Activated CD4-positive, CD25-positive, alpha-beta regulatory T cell (primary cell): ENCODE results near the gene RASSF8.

ENCODE experiments used
- DNase-seq, 4 experiments: peaks; one replicate each; lab custom pipeline; 2025; lab: John Stamatoyannopoulos, UW

RASSF8 gene

DNA sequence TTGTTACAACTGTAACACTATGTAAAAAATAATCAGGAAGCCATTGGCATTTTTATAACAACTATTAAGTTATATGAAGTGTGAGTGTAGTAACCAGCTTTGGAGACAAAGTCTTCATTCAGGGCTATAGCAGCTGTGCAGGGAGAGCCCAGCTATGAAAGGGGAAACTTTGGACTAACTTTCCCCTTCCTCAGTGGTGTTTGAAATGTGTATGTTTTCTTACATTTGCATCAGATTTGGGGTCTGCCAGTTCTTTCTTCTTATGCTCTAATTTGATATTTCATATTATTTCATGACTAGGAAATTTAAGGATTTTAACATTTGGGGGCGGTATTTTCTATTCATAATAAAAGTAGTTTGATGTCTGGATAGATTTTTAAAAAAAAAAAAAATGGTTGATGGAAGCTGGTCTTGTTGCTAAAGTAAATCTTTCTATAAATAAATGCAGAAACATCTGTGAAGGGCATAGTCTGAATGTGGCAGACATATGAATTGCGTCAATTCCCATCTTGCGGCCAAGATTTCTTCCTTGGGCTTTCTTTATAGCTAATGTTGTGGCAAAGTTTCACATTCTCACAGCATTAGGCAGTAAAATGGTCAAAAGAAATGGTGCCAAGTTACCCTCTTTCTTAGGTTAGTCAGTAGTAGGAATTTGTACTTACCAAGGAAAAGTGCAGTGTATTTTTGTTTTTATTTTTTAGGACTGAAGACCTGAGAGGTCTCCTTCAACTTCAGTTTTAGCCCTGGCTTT, 35.6 kb downstream of the RASSF8 start:
- no peak for DNase-seq

DNA sequence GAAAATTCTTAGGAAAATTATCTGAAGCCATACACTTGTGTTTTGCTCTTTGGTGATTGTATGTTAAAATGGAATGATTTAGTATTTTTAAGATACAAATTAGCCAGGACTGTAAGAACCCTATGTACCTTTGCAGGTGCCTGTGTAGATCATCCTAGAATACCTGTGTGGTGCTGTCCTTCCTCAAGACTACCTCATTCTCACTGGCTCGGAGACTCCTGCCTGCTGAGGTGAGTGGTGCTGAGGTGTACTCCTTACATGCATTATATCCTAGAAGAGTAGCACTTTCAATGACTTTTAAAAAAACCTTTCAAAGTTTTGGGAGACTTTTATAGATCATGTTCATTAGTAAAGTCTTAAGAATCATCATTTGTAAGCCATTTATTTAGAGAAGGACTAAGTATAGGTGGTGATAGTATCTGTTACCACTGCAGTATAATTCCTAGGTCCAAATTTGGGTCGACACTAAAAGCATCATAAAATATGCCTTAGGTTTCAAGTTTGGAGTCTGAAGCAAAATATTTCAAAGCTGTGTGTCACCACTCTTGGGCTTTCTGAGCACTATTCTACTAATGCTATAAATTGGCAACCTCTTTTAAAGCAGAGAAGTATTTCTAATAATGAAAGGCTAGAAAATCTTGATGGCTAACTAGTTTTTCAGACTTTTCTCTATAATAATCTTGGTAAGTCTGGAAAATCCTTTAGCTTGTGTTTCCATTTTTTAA, 36.6 kb downstream of the RASSF8 start:
- no peak for DNase-seq

DNA sequence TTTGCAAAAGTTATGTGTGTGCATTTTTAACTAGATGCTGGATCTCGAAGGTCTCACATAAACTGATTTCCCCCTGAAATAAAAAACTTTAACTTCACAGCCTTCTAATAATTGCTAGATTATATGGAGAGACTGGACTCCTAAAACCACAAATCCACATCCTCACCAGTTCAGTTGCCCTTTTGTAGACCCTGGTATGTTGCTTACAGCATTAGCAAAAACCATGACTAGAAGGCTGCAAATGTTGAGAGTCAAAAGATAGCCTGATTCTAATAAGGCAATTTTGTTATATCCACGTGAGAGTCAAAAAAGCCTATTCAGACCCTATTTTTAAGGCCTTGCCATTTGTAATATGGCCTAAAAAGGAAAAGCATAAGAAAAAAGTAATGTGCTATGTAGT, 37.4 kb downstream of the RASSF8 start:
- no peak for DNase-seq

DNA sequence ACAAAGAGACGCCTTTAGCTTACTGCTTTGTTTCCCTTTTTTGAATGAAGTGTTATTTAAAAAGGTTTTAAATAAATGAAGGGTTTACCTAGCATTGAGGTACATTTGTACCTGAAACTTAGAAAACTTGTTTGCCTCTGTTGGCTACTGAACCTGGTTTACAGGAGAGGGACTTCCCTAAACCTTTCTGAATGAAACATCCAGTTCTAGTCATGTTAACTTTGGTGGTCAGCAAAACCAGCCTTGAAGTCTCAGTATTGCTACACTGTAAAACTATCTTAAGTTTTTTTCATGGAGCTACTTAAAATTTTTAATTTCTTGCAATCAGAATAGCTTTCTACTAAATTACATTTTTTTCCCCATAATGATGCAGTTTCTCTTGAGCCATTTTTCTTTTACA, 38.2 kb downstream of the RASSF8 start:
- DNase-seq, result no peak

DNA sequence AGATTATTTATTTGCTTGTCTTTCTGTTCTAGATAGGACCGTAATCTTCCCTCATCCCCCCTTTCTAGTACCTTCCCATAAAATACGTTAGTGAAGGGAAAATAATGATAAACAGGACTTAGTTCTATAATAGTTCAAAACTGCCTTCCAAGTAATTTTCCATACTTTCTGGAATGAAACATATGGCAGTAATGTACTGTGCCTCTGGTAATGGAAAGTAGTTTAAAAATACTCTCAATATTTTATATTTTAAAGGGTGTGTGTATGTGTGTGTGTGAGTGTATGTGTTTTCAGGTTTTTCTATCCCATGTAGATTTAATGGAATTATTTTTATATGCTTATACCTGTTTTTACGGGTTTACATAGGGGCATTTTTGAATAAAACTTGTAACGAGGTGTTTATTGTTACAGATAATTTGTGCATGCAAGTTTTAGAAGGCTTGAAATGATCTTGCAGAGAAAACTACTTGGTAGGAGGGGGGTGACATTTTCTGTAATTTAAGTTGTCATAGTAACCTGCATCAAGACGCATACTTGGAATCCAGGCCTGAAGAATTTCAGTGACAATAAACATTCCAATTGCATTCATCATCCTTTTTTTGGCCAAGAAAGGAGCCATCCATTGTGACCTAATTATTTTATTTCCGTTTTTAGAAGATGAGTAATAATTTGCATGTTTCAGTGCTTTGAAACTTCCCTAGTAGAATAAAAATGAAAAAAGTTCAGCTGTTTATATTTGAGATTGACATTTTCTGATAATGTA, 38.9 kb downstream of the RASSF8 start:
- DNase-seq, result no peak

DNA sequence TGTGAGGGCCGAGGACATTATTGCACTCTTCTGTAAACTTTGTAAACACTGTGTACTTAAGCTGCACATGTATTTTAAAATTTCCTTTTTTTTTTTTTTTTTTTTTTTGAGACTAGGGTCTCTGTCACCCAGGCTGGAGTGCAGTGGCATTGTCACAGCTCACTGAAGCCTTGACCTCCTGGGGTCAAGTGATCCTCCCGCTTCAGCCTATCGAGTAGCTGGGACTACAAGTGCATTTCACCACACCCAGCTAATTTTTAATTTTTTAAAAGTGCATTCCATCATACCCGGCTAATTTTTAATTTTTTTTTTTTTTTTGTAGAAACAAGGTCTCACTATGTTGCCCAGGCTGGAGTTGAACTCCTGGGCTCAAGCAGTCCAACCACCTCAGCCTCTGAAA, 42.4 kb downstream of the RASSF8 start:
- DNase-seq, result no peak

DNA sequence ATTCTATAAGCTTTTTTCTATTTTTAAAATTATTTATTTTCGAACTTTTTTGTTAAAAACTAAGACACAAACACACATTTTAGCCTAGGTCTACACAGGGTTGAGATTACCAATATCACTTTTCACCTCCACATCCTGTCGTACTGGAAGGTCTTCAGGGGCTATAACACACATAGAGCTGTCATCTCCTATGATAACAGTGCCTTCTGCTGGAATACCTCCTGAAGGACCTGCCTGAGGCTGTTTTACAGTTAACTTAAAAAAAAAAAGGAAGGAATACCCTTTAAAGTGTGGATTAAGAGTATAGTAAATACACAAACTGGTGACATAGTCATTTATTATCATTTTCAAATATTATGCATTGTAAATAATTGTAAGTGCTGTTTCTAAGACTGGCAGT, 43.0 kb downstream of the RASSF8 start:
- no peak for DNase-seq

DNA sequence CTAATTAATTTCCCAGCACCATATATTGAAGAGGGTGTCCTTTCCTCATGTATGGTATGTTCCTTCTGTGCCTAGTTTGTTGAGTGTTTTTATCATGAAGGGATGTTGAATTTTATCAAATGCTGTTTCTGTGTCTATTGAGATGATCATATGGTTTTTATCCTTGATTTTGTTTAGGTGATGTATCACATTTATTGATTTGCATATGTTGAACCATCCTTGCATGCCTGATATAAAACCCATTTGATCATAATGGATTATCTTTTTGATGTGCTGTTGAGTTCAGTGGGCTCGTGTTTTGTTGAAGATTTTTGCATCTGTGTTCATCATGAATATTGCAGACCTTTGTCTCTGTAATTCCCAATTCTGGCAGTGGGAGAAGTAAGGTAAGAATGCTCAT, 44.6 kb downstream of the RASSF8 start:
- DNase-seq, result no peak

DNA sequence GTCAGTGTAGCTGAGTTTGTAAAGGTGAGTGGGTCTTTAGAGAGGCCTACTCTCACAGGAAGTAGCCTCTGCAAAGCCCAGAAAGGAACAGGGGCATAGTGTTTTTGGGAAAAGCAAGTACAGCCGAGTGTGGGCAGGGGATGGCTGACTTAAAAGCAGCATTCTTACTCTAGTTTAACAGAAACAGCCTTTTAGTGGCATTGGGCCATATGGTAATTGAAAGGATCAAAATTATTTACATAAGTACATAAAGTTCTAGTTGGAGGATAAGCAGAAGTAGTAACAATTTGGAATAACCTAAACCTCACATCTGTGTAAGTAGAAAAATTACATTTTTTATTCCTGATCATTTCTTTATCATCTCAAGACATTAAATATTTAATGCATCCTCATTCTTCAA, 49.1 kb downstream of the RASSF8 start:
- no peak for DNase-seq

DNA sequence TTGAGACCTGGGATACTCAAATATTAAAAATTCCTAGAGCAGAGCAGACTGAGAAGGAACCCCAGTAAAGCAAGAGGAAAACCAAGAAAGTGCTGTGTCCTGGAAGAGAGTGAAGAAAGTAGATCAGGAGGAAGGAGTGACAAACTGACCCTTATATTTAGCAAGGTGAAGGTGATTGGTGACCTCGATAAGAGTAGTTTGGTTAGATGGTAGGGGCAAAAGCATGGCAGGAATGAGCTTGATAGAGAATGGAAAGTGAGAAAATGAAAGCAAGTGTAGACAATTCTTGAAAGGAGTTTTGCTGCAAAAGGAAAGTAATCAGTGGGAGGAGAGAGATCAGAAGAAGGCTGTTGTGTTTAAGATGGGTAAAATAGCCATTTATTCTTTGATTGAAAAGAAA, 51.1 kb downstream of the RASSF8 start:
- no peak for DNase-seq

DNA sequence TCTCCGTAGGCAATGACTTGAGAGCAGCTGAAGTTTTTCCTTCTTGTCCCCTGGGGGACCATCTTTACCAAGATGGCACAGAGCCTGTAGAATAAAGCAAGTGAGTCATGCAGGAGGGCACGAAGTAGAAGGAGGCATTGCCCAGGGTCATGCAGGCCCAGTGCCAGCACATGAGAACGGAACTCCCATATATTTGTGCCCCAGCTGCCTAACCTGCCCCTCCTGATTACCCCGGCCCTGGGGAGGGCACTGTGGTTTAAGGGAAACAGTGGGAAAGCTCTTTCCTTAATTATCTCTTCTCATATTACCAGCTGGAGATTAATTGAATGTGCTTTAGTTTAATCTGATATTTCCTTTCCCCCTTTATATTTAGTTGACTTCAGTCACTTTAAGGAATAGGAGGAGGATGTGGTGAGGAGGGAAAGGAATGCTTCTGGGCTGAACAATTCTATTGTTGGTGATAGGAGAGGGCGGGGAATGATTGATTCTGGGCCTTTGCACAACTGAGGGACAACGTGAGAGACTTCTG, 51.9 kb downstream of the RASSF8 start:
- no peak for DNase-seq

DNA sequence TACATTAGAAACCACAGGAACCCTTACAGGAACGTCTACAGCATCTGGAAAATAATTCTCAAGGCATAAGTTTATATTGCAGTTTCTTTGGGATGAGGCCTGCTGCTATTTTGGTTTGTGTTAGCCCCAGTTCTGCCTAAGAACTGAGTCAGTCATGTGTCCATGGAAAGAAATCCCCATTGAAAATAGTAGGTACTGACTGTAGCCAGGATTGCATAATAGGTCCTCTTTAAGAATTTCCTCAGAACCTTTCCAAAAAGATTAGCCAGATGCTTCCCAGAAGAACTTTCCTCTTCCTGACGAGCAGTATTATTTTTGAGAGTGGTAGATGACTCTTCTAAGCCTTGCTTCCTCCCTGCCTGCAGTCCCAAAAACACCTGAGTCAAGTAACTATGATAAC, 52.6 kb downstream of the RASSF8 start:
- no peak for DNase-seq

DNA sequence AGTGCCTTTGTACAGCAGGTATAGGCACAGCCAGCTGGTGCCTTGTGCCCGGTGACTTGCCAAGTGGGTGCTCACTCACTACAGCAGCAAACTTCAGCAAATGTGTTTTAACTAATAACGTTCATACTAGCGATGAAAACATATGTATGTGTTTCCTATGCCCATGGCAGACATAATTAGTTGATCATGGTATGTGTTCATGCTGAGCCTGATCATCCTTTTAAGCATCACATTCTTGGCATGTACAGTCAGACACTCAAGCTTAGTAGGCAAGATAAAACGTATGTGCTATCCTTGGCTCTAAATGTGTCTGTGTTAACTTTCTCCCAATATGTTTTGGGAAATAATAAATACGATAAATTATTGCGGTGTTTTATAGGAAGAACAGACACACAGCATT, 55.6 kb downstream of the RASSF8 start:
- no peak for DNase-seq

DNA sequence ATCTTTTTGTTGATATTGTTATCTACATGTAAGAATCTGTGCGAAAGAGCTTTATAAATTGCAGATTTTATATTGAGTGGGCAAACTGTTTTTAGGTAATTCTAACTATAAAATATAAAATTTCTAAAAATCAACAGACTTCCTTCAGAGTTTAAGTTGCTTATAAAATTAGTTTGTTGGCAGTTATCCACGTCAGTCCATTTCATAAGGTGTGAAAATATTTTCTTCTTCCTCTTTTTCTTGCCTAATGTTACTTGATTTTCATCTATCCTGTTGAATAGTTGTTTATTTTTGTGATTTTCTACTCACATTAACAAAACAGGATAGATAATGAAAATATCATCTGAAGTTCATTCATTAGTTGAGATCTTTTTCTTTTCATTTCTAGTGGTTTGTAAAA, 58.0 kb downstream of the RASSF8 start:
- DNase-seq, result no peak

DNA sequence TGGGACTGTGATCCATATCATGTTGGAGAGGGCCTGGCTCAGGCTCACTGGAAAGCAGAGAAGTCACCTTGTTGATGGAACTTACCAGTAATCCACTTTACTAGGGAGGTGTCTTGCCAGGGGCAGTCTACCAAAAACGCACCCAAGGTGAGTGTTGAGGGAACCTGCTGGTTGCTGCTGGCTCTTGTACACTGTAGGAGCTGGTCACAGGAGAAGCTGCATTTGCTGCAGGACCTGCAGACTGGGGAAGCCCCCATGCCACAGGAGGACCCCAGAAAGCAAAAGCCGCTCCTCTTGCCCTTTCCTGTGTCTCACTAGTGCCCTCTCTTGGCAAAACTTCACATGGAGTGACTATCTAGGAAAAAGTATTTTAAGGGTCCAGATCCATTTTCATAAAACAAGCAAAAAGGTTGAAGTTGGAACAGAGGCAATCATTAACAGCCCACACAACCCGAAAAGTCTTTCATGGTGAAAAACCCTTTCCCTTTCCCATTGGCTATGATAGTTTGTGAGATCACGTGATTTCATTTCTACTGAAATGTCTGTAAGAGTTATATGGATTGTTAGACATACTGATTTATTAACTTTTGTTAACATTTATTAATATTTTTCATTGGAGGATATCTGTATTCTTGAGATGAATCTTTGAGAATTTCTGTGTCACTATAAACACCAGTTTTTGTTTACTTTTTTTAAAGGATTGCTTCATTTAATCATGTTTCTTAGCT, 59.2 kb downstream of the RASSF8 start:
- DNase-seq, result no peak

DNA sequence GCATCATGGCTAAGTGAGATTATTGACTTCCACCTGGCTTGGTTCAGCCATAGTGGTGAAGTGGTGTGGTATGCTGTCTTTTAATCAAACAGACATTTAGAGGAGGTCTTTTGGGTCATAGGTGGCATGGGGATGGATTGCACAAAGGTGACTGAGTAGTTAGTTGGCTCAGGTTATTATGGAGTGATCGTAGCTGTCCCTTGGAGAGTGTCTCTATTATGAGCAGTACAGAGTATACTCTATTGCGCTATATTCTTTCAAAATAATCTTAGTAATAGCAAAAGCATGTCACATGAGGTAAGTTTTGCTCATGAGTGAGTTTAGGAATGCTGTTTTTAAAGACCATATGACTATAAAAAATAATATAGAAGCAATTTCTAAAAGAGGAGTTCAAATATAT, 60.4 kb downstream of the RASSF8 start:
- no peak for DNase-seq

DNA sequence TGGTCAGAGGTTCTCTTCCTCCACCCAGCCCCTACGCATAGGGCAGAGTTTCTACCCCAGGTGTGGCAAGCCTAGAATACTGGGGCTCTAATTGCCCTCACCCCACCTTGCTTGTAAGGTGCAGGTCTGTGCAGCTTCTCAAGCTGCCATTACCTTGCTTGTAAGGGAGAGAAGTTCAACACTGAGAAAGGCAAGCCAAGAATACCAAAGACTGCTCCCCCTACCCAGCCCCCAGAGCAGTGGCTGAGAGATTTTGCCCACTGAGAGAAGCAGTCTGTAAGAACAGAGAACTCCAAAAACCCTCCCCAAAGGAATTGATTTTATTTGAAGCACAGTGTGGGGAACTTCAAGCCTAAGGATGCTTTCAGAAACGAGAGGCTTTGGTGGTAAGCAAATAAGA, 63.1 kb downstream of the RASSF8 start:
- DNase-seq, result no peak

DNA sequence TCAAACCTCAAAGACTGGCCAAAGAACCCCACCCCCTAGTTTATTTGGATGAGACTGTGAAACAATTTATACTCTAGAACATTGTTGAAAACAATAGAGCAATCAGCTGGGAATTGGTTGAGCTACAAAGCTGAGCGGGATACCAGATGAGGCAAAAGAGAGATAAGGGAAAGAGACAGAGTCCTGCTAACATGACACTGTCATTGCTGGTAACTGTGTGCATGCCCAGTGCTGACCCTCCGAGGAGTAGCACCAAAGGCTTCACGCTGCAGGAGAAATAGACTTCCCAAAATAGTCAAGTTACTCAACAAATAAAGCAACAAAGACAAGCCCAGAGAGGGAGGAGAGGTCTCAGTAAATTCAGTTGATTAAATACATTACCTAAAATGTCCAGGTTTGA, 63.6 kb downstream of the RASSF8 start:
- no peak for DNase-seq

DNA sequence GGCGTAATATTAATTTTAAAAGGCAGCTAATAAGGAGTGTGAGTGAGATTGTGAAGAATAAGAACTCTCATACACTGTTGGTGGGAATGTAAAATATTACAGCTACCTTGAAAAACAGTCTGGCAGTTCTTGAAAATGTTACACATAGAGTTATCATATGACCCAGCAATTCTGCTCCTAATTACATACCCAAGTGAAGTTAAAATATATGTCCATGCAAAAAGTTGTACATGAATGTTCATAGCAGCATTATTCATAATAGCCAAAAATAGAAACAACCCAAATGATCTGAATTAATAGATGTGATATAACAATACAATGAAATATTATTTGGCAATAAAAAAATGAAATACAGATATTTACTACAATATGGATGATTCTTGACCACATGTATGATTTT, 68.2 kb downstream of the RASSF8 start:
- DNase-seq, result no peak

DNA sequence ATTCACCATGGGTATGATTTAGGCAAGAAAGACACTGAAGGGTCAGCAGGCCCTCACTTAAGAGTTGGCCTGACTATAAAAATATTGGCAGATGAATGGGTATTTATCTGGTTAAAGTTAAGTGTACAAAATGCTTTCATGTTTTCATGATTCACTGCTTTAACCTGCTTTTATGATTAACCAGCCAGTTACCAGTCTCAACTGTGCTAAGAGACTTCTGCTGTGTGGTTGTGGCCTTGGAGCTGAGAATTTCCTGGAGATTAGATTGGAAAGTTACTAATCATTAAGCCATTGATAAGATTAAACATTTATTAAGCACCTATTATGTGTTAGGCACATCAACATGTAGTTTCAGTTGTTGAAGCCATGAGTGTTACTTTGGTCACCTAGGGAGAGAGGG, 68.9 kb downstream of the RASSF8 start:
- no peak for DNase-seq

DNA sequence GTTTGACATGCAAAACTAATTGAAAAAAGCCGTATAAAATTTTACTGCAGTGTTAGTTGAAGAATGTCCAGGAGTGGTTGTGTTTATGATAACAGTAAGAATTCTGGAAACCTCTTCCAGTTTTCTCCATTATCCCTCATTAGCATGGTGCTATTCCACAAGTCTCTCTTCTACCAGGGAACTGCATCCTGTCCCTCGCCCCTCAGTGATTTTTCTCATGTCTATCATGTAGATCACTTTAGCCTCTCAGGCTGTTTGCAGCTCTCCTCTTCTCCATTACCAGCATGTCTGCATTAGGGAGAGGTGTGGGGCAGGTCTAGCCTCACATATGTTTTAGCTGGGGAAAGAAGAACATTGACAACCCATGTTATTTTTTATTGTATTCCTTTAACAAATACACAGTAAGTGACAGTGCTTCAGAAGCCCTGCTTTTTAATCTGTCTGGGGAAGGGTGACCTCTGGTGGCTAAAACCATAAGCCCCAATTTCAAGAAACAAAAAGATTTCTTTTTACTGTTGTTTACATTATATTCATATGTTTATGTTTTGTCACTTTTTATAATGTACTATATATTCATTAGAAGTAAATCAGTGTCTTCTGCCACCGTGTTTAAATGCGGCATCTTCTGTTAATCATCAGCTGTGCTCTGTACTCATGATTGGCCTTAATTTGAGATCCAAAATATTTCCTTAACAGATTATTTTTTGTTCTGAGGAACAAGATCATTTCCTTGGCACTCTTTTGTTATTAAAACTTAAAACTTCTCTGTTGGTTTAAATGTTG, 70.7 kb downstream of the RASSF8 start:
- no peak for DNase-seq

DNA sequence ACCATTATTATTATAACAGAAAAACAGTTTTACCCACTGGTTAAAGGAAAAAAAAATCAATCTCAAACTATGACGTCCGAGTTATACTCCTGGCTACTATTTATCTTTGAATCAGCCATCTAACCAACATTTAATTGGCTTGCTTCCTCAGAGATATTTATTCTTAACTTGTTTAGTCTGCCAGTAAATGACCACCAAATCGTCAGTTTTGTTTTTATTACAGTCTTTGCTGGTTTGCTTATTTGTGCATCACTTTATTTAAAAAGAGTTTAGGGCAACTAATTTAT, 71.2 kb downstream of the RASSF8 start:
- DNase-seq, result no peak
